HepG2 (cell line): ENCODE measurements around the gene RRBP1. TPM values are rescaled to one million over a fixed set of nuclear protein-coding genes. Genes with fewer than 3 reads are reported as not detected.
A peak's percentile ranks its signal among the peaks of the same experiment; 100 is the strongest.

ENCODE experiments used
- MAZ ChIP-seq, 2 experiments: sonication (generic) in 1 of 2; formaldehyde crosslinking in 1 of 2; IDR thresholded peaks; 2 replicates each; pipeline versions ENCODE4 v1.5.0 to v1.6.1; 2012 to 2020; ENCODE audit warnings: low read depth in 2 of 2, mild to moderate bottlenecking in 2 of 2, borderline replicate concordance in 1 of 2, improper control_type of control experiment in 1 of 2, low read length in 1 of 2, missing genetic modification reagents in 1 of 2, moderate library complexity in 1 of 2
- MZF1 ChIP-seq: sonication (generic); formaldehyde crosslinking; IDR thresholded peaks from 2 replicates; pipeline ENCODE4 v1.8.1; 2023; ENCODE audit warnings: mild to moderate bottlenecking, missing genetic modification reagents, borderline replicate concordance
- NAIF1 ChIP-seq: sonication (generic); formaldehyde crosslinking; IDR thresholded peaks from 2 replicates; pipeline ENCODE4 v1.5.0; 2020; ENCODE audit warnings: mild to moderate bottlenecking, missing genetic modification reagents, borderline replicate concordance
- NCOR1 ChIP-seq: fragments of 200-600 bp; sonication (generic); IDR thresholded peaks from 2 replicates; pipeline ENCODE4 v1.7.0; 2017; ENCODE audit warnings: antibody characterized with exemption, low read length, borderline replicate concordance
- SETDB1 ChIP-seq: sonication (generic); formaldehyde crosslinking; IDR thresholded peaks from 2 replicates; pipeline ENCODE4 v1.5.1; 2020; ENCODE audit warnings: missing genetic modification reagents, mild to moderate bottlenecking, borderline replicate concordance
- ZIK1 ChIP-seq: sonication (generic); formaldehyde crosslinking; IDR thresholded peaks from 2 replicates; pipeline ENCODE4 v1.5.0; 2020; ENCODE audit warnings: mild to moderate bottlenecking, low read depth, missing genetic modification reagents, borderline replicate concordance
- ZNF616 ChIP-seq: sonication (generic); formaldehyde crosslinking; IDR thresholded peaks from 2 replicates; pipeline ENCODE4 v1.5.0; 2020; ENCODE audit warnings: low read depth, mild to moderate bottlenecking, missing genetic modification reagents
- polyA plus RNA-seq, 8 experiments: library from polyadenylated mRNA; depleted of rRNA in 3 of 8; stranded (reverse) in 7 of 8; unstranded in 1 of 8; fragments of >200 nt; fragmentation: Illumina TruSeq in 4 of 8; extraction: Trizol in 4 of 8; gene quantifications; 2 replicates each; pipeline versions ENCODE4 v1.2.1 to v1.2.3, GENCODE V29; 2011 to 2016; ENCODE audit warnings: low read depth in 4 of 8, missing spikeins in 1 of 8, mixed read lengths in 1 of 8; ENCODE audit not compliant: insufficient read depth in 1 of 8
- total RNA-seq, 5 experiments: library from RNA; depleted of rRNA; stranded (reverse); fragments of >200 nt; fragmentation: Illumina TruSeq; extraction: Trizol; gene quantifications; 2 replicates each; pipeline ENCODE4 v1.2.3, GENCODE V29; 2016; ENCODE audit warnings: low read depth in 1 of 5
- TF ChIP-seq, protein P1 (sequence below), 2 experiments: sonication (generic) in 1 of 2; formaldehyde crosslinking in 1 of 2; IDR thresholded peaks; 2 replicates each; pipeline versions ENCODE4 v1.4.0 to v1.6.1; 2016 to 2020; ENCODE audit warnings: borderline replicate concordance in 1 of 2, low read depth in 1 of 2, mild to moderate bottlenecking in 1 of 2, missing genetic modification reagents in 1 of 2
- TF ChIP-seq, protein P2 (sequence below): sonication (generic); formaldehyde crosslinking; IDR thresholded peaks from 2 replicates; pipeline ENCODE4 v1.4.0; 2020; ENCODE audit warnings: missing genetic modification reagents; ENCODE audit errors: not compliant biosample characterization
- TF ChIP-seq, protein P3 (sequence below): sonication (generic); formaldehyde crosslinking; IDR thresholded peaks from 2 replicates; pipeline ENCODE4 v1.4.0; 2020; ENCODE audit warnings: mild to moderate bottlenecking, missing genetic modification reagents
- TF ChIP-seq, protein P4 (sequence below): sonication (generic); formaldehyde crosslinking; IDR thresholded peaks from 2 replicates; pipeline ENCODE4 v1.5.1; 2020; ENCODE audit warnings: mild to moderate bottlenecking, missing genetic modification reagents, borderline replicate concordance
- TF ChIP-seq, protein P5 (sequence below): sonication (generic); formaldehyde crosslinking; IDR thresholded peaks from 2 replicates; pipeline ENCODE4 v1.8.1; 2023; ENCODE audit warnings: mild to moderate bottlenecking, missing genetic modification reagents

Gene RRBP1
- total and polyA plus RNA-seq, 2 of the 13 experiments (the other 11 are each of a cell fraction or from before 2014, with no cell fraction given) = 150 to 222 TPM

DNA sequence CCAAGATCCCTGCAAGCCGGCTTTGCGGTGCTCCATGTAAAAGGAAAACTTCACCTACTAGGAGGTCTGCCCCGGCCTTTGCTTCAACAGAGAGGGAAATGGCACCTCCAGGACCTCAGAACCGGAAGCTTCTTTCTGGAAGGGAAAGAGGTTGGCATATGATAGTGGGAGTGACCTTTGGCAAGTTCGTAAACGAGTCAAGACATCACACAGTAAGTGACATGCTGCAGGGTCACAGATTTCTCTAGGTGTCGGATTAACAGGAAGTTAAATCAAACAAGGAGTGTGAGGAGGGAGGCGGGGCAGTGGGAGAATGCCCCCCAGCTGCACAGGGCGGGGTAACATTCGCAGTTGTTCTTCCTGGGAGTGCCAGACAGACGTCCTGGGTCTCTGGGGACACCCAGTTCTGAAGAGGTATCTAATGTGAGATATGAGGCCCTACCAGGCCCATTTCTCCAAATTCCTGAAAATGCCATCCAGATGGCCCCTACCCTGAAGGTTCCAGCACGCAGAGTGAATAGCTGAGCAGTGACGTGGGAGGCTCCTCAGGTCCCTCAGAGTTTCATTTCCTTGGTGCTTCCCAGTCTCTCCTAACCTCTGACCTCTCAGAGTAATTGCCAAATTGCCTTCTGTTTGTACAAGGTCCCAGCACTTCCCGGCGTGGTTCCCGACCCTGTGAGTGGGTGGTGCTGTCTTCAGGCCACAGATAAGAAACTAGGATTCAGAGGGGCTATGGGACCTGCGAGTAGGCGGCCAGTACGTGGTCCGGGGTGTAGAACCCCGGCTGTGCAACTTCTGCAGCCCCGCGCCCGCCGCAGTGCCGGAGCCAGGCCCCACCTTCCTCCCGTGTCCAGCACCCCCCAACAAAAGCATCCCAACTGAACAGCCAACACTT, 1.9 kb downstream of the RRBP1 start (continued):
- TF ChIP-seq, protein P1, sequence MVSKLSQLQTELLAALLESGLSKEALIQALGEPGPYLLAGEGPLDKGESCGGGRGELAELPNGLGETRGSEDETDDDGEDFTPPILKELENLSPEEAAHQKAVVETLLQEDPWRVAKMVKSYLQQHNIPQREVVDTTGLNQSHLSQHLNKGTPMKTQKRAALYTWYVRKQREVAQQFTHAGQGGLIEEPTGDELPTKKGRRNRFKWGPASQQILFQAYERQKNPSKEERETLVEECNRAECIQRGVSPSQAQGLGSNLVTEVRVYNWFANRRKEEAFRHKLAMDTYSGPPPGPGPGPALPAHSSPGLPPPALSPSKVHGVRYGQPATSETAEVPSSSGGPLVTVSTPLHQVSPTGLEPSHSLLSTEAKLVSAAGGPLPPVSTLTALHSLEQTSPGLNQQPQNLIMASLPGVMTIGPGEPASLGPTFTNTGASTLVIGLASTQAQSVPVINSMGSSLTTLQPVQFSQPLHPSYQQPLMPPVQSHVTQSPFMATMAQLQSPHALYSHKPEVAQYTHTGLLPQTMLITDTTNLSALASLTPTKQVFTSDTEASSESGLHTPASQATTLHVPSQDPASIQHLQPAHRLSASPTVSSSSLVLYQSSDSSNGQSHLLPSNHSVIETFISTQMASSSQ (IDR thresholded peaks at IDR 0.05; ENCODE audit: low read depth) = peak; percentile 23; the same call in 1 of the 2 replicates
- TF ChIP-seq, protein P1 (CRISPR knock-in tag; IDR thresholded peaks at IDR 0.05; ENCODE audit: borderline replicate concordance) = no peak; the same call in 1 of the 2 replicates
- TF ChIP-seq NCOR1 (peak; percentile 46; the same call in 1 of the 2 replicates), SETDB1 (CRISPR knock-in tag) (no peak), MAZ (IDR thresholded peaks at IDR 0.05; ENCODE audit: borderline replicate concordance, low read depth, low read length) (no peak), MAZ (CRISPR knock-in tag; IDR thresholded peaks at IDR 0.05; ENCODE audit: low read depth) (peak; percentile 64), MZF1 (CRISPR knock-in tag) (peak; percentile 23; the same call in 1 of the 2 replicates), ZNF616 (CRISPR knock-in tag) (no peak; the same call in 1 of the 2 replicates), NAIF1 (CRISPR knock-in tag) (no peak), ZIK1 (CRISPR knock-in tag) (no peak)
- TF ChIP-seq, protein P2, sequence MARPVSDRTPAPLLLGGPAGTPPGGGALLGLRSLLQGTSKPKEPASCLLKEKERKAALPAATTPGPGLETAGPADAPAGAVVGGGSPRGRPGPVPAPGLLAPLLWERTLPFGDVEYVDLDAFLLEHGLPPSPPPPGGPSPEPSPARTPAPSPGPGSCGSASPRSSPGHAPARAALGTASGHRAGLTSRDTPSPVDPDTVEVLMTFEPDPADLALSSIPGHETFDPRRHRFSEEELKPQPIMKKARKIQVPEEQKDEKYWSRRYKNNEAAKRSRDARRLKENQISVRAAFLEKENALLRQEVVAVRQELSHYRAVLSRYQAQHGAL (CRISPR knock-in tag) = no peak
- TF ChIP-seq, protein P3, sequence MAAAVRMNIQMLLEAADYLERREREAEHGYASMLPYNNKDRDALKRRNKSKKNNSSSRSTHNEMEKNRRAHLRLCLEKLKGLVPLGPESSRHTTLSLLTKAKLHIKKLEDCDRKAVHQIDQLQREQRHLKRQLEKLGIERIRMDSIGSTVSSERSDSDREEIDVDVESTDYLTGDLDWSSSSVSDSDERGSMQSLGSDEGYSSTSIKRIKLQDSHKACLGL (CRISPR knock-in tag) = peak; percentile 75
- TF ChIP-seq, protein P4, sequence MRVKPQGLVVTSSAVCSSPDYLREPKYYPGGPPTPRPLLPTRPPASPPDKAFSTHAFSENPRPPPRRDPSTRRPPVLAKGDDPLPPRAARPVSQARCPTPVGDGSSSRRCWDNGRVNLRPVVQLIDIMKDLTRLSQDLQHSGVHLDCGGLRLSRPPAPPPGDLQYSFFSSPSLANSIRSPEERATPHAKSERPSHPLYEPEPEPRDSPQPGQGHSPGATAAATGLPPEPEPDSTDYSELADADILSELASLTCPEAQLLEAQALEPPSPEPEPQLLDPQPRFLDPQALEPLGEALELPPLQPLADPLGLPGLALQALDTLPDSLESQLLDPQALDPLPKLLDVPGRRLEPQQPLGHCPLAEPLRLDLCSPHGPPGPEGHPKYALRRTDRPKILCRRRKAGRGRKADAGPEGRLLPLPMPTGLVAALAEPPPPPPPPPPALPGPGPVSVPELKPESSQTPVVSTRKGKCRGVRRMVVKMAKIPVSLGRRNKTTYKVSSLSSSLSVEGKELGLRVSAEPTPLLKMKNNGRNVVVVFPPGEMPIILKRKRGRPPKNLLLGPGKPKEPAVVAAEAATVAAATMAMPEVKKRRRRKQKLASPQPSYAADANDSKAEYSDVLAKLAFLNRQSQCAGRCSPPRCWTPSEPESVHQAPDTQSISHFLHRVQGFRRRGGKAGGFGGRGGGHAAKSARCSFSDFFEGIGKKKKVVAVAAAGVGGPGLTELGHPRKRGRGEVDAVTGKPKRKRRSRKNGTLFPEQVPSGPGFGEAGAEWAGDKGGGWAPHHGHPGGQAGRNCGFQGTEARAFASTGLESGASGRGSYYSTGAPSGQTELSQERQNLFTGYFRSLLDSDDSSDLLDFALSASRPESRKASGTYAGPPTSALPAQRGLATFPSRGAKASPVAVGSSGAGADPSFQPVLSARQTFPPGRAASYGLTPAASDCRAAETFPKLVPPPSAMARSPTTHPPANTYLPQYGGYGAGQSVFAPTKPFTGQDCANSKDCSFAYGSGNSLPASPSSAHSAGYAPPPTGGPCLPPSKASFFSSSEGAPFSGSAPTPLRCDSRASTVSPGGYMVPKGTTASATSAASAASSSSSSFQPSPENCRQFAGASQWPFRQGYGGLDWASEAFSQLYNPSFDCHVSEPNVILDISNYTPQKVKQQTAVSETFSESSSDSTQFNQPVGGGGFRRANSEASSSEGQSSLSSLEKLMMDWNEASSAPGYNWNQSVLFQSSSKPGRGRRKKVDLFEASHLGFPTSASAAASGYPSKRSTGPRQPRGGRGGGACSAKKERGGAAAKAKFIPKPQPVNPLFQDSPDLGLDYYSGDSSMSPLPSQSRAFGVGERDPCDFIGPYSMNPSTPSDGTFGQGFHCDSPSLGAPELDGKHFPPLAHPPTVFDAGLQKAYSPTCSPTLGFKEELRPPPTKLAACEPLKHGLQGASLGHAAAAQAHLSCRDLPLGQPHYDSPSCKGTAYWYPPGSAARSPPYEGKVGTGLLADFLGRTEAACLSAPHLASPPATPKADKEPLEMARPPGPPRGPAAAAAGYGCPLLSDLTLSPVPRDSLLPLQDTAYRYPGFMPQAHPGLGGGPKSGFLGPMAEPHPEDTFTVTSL (CRISPR knock-in tag) = peak; percentile 59; the same call in 1 of the 2 replicates
- TF ChIP-seq, protein P5, sequence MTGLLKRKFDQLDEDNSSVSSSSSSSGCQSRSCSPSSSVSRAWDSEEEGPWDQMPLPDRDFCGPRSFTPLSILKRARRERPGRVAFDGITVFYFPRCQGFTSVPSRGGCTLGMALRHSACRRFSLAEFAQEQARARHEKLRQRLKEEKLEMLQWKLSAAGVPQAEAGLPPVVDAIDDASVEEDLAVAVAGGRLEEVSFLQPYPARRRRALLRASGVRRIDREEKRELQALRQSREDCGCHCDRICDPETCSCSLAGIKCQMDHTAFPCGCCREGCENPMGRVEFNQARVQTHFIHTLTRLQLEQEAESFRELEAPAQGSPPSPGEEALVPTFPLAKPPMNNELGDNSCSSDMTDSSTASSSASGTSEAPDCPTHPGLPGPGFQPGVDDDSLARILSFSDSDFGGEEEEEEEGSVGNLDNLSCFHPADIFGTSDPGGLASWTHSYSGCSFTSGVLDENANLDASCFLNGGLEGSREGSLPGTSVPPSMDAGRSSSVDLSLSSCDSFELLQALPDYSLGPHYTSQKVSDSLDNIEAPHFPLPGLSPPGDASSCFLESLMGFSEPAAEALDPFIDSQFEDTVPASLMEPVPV = no peak
